Measurements from ENCODE around the gene SCG2. TPM values are rescaled to one million over a fixed set of nuclear protein-coding genes. Genes with fewer than 3 reads are reported as not detected.

Gene SCG2
- total RNA-seq, 2 donors from 2014 or later = not detected

Other genes starting within 250 kb of the SCG2 start
- 1 to 10 TPM; 5.2 to 5.6 TPM for gene AP1S3, start 235.2 kb upstream of the SCG2 start, total RNA-seq

All from activated T-cell treated with anti-CD3 and anti-CD28 coated beads, Interleukin-2, amount 50 U/mL, for 72 hours (primary cell).